OCI-LY7 (cell line): ENCODE measurements around the gene PYM1.

Experiments
- CTCF ChIP-seq: fragments of 200-600 bp; sonication (generic); conservative IDR thresholded peaks from 2 replicates; pipeline ENCODE4 v1.5.1; 2014; ENCODE audit warnings: mild to moderate bottlenecking, antibody characterized with exemption, low read length, moderate library complexity, mixed read lengths
- EZH2phosphoT487 ChIP-seq: fragments of 200-600 bp; sonication (generic); IDR thresholded peaks from 2 replicates; pipeline ENCODE4 v1.6.1; 2018; ENCODE audit warnings: low read depth, borderline replicate concordance, mild to moderate bottlenecking, mixed run types, antibody characterized with exemption, low read length, moderate library complexity, mixed read lengths

GRCh38 chr12:55934773-55935172 lies 7.1 kb upstream of the PYM1 start:
- TF ChIP-seq CTCF, result no peak
- TF ChIP-seq EZH2phosphoT487, result no peak
